Gastroesophageal sphincter (tissue), 4 donors: ENCODE results near the gene SHC2. TPM values are rescaled to one million over a fixed set of nuclear protein-coding genes. Genes with fewer than 3 reads are reported as not detected.

Experiments used
- ATAC-seq: fragments of 150-250 bp; one replicate; pipeline ENCODE4 v1.9.1; 2016; ENCODE audit warnings: mild to moderate bottlenecking, moderate library complexity
- H3K27ac ChIP-seq, 4 donors: fragments of 200-600 bp; sonication (generic) in 3 of 4; 1 replicate in 3 of 4; 2 replicates in 1 of 4; pipeline ENCODE4 v1.5.1; 2016 to 2019
- H3K27me3 ChIP-seq: fragments of 200-600 bp; sonication (generic); one replicate; pipeline ENCODE4 v1.5.1; 2019
- H3K36me3 ChIP-seq, 2 donors: fragments of 200-600 bp; sonication (generic); one replicate each; pipeline ENCODE4 v1.5.1; 2019; ENCODE audit warnings: control low read depth in 1 of 2
- H3K4me1 ChIP-seq, 3 donors: fragments of 200-600 bp; sonication (generic); 1 replicate in 2 of 3; 2 replicates in 1 of 3; pipeline ENCODE4 v1.5.1; 2016 to 2019; ENCODE audit warnings: control low read depth in 2 of 3
- H3K4me3 ChIP-seq, 2 donors: fragments of 200-600 bp; sonication (generic); one replicate each; pipeline ENCODE4 v1.5.1; 2019; ENCODE audit warnings: mild to moderate bottlenecking in 1 of 2, moderate library complexity in 1 of 2
- H3K9me3 ChIP-seq, 3 donors: fragments of 200-600 bp; sonication (generic); one replicate each; pipeline ENCODE4 v1.5.1; 2017 to 2019; ENCODE audit warnings: control low read depth in 2 of 3
- EP300 ChIP-seq: sonication (generic); formaldehyde crosslinking; IDR thresholded peaks from one replicate; pipeline ENCODE4 v1.6.1; 2017; ENCODE audit warnings: antibody characterized with exemption, mild to moderate bottlenecking
- POLR2A ChIP-seq, 2 donors: fragments of 450-650 bp; IDR thresholded peaks; one replicate each; pipeline ENCODE4 v1.6.1; 2017; ENCODE audit warnings: antibody characterized with exemption in 2 of 2, mild to moderate bottlenecking in 2 of 2, moderate library complexity in 1 of 2
- POLR2AphosphoS5 ChIP-seq: sonication (generic); formaldehyde crosslinking; IDR thresholded peaks from one replicate; pipeline ENCODE4 v1.6.1; 2017; ENCODE audit warnings: antibody characterized with exemption
- WGBS, 2 donors: methylation state at CpG; one replicate each; pipeline ENCODE4 v1.1.5; 2018; ENCODE audit warnings: low coverage in 1 of 2; 5-methylcytosine and 5-hydroxymethylcytosine counted together
- total RNA-seq, 4 donors: library from RNA; depleted of rRNA; stranded (reverse); fragments of >200 nt; gene quantifications; one replicate each; pipeline ENCODE4 v1.1.0, GENCODE V29; 2016
- TF ChIP-seq, protein P1 (sequence below), 4 experiments: fragments of 200-600 bp in 2 of 4; fragments of 450-650 bp in 2 of 4; sonication (generic) in 1 of 4; IDR thresholded peaks; one replicate each; pipeline ENCODE4 v1.5.1; 2017 to 2019; ENCODE audit warnings: antibody characterized with exemption in 4 of 4, mild to moderate bottlenecking in 2 of 4, moderate library complexity in 2 of 4

Gene SHC2
- total RNA-seq, 4 donors from 2014 or later = 14.7 to 24.6 (median 20.4) TPM

DNA sequence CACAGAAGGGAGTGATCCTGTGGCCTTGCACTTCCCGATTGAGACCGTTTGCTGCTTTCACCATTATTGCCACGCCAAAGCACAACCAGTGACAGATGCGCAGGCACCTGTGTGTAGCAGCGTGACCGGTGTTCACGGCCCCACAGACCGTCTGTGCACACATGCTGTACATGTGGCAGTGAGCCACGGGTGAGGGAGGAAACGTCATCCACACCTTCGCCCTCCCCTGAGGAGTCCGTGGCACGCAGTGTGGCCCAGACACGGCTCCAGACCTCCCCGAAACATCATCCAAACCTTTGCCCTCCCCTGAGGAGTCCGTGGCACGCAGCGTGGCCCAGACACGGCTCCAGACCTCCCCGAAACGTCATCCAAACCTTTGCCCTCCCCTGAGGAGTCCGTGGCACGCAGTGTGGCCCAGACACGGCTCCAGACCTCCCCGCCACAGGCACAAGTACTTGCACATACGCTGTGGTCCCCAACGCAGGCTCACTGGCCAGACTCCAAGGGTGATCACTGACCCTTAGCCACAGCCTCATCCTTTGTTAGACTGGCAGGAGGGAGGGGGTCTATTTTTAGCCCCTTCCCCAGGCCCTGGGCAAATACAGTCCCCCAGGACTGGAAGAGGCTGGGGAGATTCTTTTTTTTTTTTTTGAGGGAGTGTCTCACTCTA is 7.9 kb upstream of the SHC2 start:
- TF ChIP-seq, protein P1, sequence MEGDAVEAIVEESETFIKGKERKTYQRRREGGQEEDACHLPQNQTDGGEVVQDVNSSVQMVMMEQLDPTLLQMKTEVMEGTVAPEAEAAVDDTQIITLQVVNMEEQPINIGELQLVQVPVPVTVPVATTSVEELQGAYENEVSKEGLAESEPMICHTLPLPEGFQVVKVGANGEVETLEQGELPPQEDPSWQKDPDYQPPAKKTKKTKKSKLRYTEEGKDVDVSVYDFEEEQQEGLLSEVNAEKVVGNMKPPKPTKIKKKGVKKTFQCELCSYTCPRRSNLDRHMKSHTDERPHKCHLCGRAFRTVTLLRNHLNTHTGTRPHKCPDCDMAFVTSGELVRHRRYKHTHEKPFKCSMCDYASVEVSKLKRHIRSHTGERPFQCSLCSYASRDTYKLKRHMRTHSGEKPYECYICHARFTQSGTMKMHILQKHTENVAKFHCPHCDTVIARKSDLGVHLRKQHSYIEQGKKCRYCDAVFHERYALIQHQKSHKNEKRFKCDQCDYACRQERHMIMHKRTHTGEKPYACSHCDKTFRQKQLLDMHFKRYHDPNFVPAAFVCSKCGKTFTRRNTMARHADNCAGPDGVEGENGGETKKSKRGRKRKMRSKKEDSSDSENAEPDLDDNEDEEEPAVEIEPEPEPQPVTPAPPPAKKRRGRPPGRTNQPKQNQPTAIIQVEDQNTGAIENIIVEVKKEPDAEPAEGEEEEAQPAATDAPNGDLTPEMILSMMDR (IDR thresholded peaks at IDR 0.05) = no peak
- TF ChIP-seq POLR2AphosphoS5 = no peak
- no peak for TF ChIP-seq POLR2A (IDR thresholded peaks at IDR 0.05)
- TF ChIP-seq EP300 = no peak
- 50 to 72% methylated on average over 2 to 8 of the region's 27 CpGs for WGBS, 2 donors
- H3K4me1 ChIP-seq = no peaks in the 10 kb centered on the region
- H3K4me3 ChIP-seq = no peak overlapping the region
- no peak overlapping the region for H3K27ac ChIP-seq
- H3K27me3 ChIP-seq = no peaks in the 10 kb centered on the region
- no peaks in the 10 kb centered on the region for H3K9me3 ChIP-seq
- H3K36me3 ChIP-seq = no peaks in the 10 kb centered on the region
- ATAC-seq = no peak

DNA sequence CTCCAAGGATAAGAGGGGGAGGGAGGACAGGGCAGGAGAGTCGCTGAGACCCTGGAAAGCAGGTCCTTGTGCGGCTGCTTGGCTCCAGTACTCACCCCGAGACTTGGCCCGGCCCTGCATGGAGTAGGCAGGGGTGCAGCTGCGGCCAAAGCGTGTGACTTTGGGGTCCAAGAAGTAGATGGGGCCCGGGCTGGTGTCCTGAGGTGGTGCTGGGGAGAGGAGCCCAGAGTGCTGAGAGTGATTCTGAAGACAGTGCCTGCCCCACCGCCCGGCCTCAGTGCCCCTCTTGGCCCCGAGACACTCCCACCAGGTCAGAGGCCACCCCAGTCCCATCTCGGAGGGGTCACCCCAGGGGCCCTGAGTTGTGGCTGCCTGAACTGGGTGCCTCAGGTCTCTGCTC is 6.7 kb upstream of the SHC2 start:
- no peak for ATAC-seq
- no peak for TF ChIP-seq POLR2AphosphoS5

DNA sequence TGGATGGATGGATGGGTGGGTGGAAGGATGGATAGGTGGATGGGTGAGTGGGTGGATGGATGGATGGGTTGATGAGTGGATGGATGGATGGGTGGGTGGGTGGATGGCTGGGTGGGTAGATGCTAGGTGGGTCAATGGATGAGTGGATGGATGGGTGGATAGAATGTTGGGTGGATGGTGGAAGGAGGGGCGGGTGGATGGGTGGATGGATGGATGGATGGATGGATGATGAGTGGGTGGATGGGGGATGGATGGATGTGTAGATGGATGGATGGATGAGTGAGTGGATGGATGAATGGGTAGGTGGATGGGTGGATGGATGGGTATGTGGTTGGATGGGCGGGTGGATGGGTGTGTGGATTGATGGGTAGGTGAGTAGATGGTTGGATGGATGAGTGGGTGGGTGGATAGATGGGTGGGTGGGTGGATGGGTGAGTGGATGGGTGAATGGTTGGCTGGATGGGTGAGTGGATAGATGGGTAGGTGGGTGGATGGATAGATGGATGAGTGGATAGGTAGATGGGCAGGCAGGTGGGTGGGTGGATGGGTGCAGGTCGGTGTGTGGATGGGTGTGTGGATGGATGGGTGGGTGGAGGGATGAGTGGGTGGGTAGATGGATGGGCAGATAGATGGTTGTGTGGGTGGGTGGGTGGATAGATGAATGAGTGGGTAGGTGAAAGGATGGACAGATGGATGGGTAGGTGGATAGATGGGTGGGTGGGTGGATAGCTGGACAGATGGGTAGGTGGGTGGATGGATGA is 4.4 kb upstream of the SHC2 start:
- Histone ChIP-seq H3K36me3 (no peaks in the 10 kb centered on the region), H3K27me3 (peaks cover 15% of the 10 kb centered on the region), H3K27ac (no peak overlapping the region), H3K4me3 (no peak overlapping the region), H3K9me3 (no peaks in the 10 kb centered on the region), H3K4me1 (peaks cover 0 to 16% (median 11%) of the 10 kb centered on the region in 3 donors)
- ATAC-seq = no peak
- WGBS, 2 donors = 59 to 94% methylated on average over 3 of the region's 3 CpGs
- TF ChIP-seq, protein P1 (IDR thresholded peaks at IDR 0.05) = no peak
- no peak for TF ChIP-seq POLR2A (IDR thresholded peaks at IDR 0.05)
- TF ChIP-seq EP300 = no peak
- TF ChIP-seq POLR2AphosphoS5 = no peak

More for the DNA sequence above, 6.7 kb upstream of the SHC2 start:
- Histone ChIP-seq H3K27ac (no peak overlapping the region), H3K4me3 (no peak overlapping the region), H3K4me1 (no peaks in the 10 kb centered on the region), H3K9me3 (no peaks in the 10 kb centered on the region), H3K27me3 (no peaks in the 10 kb centered on the region), H3K36me3 (no peaks in the 10 kb centered on the region)
- WGBS, 2 donors = 60% methylated on average over 1 of the region's 11 CpGs; no CpG with 5 or more reads in 1 of the 2 donors

DNA sequence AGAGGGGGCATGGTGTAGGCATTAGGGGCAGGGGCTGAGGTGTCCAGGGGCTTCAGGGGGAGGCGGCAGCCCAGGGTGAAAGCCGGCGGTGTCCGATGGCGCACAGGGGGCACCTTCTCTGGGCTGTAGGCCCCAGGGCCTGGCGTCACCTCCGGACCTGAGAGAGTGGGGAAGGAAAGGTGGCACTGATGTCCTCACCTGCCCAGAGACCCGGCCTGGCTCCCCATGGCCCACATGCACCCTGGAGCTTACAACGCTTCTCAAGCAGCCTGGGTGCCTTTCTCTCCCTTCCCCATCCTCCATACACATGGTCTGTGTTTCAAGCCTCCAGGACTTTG is 3.3 kb upstream of the SHC2 start:
- ATAC-seq = no peak
- 76 to 100% methylated on average over 2 to 3 of the region's 9 CpGs for WGBS, 2 donors
- H3K36me3 ChIP-seq = no peaks in the 10 kb centered on the region
- H3K4me3 ChIP-seq = no peak overlapping the region
- no peak for TF ChIP-seq POLR2A (IDR thresholded peaks at IDR 0.05)
- TF ChIP-seq, protein P1 (IDR thresholded peaks at IDR 0.05) = no peak
- no peak overlapping the region for H3K27ac ChIP-seq
- no peaks in the 10 kb centered on the region for H3K9me3 ChIP-seq
- H3K4me1 ChIP-seq = peaks cover 0 to 27% (median 16%) of the 10 kb centered on the region in 3 donors
- H3K27me3 ChIP-seq = peaks cover 15% of the 10 kb centered on the region

DNA sequence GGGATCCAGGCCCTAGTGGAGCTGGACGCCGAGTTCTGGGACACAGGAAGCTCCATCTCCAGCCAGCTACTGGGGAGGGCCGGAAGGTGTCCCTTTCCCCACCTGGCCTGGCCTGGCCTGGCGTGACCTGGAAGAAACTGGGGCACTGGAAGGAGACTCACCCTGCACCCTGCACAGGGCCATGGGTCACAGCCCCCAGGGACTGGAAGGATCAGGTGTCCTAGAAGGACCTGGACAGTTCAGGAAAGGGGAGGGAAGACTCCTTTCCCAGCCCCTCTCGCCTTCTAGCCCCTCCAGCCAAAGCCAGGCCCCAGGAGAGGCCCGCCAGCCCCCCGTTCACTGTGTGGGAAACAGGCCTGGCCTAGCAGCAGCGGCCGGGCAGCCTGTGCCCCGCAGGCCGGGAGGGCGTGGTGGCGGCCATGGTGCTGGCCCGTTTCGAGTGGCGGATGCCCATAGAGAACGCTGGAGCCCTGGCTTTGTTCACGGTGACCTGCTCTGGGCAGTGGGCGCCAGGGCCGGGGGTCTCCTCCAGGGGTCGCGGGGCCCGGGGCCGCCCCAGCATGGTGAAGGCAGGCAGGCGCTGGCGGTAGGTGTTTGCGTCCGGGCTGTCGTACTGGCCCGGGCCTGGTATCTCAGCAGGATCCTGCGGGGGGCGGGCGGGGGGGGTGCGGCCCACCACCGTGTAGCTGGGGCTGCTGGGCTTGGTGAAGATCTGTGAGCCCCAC is 2.8 kb upstream of the SHC2 start:
- 55 to 100% methylated on average over 1 to 3 of the region's 35 CpGs for WGBS, 2 donors
- H3K4me3 ChIP-seq = no peak overlapping the region

More for the DNA sequence above, 2.8 kb upstream of the SHC2 start:
- no peak for ATAC-seq
- peaks cover 15% of the 10 kb centered on the region for H3K27me3 ChIP-seq
- peaks cover 0 to 31% (median 16%) of the 10 kb centered on the region in 3 donors for H3K4me1 ChIP-seq
- no peaks in the 10 kb centered on the region for H3K36me3 ChIP-seq
- TF ChIP-seq POLR2AphosphoS5 (no peak), EP300 (no peak), POLR2A (IDR thresholded peaks at IDR 0.05) (no peak)
- TF ChIP-seq, protein P1 (IDR thresholded peaks at IDR 0.05) = no peak
- no peaks in the 10 kb centered on the region for H3K9me3 ChIP-seq
- no peak overlapping the region for H3K27ac ChIP-seq
